NB4 (cell line): Measurements from ENCODE around the gene VAMP4.

Experiments used
- CTCF ChIP-seq: IDR thresholded peaks from one replicate; pipeline ENCODE4 v1.5.1; 2012; ENCODE audit warnings: low read depth, low read length
- MYC ChIP-seq: IDR thresholded peaks from 2 replicates; pipeline ENCODE4 v1.6.1; 2011; ENCODE audit warnings: low read depth, low read length
- POLR2A ChIP-seq: IDR thresholded peaks from 2 replicates; pipeline ENCODE4 v1.6.1; 2011; ENCODE audit warnings: mild to moderate bottlenecking; ENCODE audit not compliant: insufficient read length; ENCODE audit errors: extremely low read depth
- TF ChIP-seq, protein P1 (sequence below): IDR thresholded peaks from 2 replicates; pipeline ENCODE4 v1.6.1; 2011; ENCODE audit warnings: low read depth, low read length

DNA sequence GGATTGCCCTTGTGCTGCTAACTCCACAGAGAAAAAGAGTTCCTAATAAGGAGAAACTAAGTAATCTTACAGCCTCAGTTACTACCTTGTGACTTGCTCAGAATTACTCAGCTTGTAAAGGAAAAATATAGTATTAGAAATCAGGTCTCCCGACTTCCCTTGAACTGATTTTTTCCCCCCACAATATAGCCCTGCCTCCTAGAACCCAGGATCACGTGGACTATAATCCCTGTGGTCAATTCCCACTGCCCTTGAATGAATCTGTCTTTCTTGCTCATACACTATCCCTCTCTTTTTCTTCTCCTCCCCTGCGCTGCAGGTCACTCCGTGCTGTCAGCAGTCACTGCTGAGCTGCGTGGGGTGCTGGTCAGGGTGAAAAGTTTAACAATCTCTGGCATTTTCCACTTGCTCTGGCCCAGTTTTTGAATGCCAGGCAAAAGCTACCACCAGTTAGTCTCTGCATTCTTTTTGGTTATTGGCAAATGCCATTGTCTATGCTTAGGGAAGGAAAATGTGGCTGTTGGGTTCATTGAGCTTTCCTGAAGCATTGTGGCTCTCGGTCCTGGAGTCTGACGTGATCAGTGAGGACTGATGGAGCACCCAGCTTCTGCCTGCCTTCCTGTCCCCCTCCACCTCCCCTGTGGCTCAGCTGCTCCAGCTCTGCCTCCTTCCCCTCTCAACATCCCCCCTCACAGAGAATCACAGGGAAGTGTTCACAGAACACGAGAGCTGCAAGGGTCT lies 87.5 kb downstream of the VAMP4 start:
- TF ChIP-seq CTCF, result no peak
- TF ChIP-seq, protein P1, sequence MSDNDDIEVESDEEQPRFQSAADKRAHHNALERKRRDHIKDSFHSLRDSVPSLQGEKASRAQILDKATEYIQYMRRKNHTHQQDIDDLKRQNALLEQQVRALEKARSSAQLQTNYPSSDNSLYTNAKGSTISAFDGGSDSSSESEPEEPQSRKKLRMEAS, result no peak
- TF ChIP-seq POLR2A, result no peak
- no peak for TF ChIP-seq MYC
